GM08714 (cell line): ENCODE data around the gene LEKR1.
"Not testable (repeated sequence)": the region's sequence is repeated elsewhere in the genome, so short reads cannot be mapped to it uniquely, and the experiment has no call there.

Experiments
- H3K4me3 ChIP-seq: fragments of 200-500 bp; sonication (Bioruptor generic); 2 replicates; pipeline ENCODE4 v1.5.1; 2014; ENCODE audit warnings: mild to moderate bottlenecking, low read length, inconsistent platforms
- ZNF274 ChIP-seq: IDR thresholded peaks from 2 replicates; pipeline ENCODE4 v1.6.1; 2012; ENCODE audit warnings: mild to moderate bottlenecking, low read depth, low read length

The LEKR1 gene

DNA sequence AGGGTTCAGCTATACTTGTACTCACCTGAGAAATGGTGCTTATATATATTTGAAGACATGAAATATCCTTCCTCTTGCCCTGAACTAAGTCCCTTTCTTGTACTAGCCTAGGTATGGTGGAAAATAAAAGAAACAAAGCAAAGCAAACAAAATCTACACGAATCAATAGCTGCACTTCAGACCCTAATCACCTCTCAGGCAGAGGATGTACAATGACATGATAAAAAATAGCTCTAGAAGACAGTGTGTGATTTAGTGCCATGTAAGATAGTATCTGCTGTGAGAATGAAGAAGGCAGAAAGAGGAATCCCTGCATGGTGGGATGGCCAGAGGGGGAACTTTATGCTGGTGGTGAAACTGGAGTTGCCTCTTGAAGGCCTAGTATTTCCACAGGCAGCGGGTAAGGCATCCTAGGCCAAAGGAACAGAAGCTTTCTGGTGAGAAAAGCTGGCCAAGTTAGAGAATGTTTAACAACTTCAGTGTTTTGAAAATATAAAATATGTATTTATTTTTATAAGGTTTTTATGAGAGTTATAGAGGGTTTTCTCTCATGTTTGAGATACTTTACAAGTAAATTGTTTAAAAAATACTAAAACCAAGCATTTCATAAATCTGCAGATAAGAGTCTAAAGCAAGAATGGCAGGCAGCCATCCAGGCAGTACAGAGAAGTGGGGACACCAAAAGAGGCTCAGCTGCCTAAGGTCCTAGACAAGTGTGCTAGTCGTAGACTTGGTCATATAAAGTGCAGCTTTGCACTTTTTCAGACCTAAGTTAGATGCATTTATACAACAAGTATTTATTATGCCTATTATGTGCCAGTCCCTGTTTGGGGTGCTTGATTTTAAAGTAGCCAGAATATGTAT lies 14.9 kb downstream of the LEKR1 start:
- no peak overlapping the region for H3K4me3 ChIP-seq
- no peak for TF ChIP-seq ZNF274

DNA sequence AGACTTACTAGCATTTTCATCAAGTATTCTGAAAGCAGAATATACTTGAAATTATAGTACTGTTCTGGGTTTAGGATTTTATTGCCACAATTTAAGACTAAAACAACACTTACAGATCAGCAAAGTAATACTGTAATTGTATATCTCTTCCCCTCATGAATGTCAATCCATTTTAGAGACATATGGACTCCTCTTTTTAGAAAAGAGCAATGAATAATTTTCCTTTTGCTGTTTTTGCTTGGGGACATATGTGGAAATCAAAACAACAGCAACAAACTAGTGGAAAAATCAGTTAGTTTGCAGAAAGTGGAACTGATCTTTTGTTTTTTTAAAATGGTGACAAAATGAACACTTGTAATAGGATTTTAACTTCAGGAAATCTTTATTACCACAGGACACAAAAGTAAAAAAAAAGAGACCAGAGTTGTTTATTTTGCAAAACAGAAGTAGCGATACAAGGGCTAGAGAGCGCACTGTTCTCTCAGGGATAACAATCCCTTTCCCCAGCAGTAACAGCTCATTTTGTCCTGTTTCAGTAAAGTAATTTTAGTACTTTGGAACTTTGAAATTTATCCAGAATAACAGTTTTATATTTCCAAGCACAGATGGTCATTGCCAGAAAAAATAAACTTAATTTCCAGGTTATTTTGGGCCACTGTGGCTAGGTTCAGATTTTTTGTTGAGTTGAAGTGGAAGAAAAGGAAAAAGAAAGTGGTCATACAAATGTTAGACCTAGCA lies 17.1 kb downstream of the LEKR1 start:
- TF ChIP-seq ZNF274, result no peak
- no peak overlapping the region for H3K4me3 ChIP-seq

DNA sequence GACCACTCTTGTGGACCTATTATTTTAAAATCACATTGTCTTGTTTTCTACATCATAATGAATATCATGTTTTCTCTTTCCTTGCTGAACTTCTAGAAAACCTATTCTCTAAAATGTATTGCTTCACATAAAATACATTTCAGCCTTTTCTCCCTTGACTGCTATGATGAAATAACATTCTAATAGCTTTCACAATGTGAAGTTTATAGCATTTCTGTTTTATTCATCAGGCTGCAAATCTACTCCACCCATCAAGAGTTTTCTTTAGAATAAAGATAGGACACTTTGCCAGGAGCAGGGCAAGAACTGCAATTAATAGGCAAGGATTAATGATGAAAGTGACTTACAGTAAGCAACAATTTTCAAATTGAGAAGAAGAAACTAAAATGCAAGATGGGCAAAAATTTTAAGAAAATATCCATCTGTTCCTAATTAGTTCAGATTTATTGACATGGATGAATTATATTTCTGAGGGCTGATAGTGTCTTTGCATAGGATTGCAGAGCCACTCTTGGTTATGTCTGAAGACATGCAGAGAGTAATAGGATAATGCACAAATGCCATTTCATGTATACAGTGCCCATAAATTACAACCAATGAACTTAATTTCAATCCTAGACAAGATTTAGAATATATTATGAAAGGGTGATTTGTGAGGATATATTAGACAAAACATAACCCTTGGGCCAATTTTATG lies 21.7 kb downstream of the LEKR1 start:
- H3K4me3 ChIP-seq, result no peak overlapping the region

DNA sequence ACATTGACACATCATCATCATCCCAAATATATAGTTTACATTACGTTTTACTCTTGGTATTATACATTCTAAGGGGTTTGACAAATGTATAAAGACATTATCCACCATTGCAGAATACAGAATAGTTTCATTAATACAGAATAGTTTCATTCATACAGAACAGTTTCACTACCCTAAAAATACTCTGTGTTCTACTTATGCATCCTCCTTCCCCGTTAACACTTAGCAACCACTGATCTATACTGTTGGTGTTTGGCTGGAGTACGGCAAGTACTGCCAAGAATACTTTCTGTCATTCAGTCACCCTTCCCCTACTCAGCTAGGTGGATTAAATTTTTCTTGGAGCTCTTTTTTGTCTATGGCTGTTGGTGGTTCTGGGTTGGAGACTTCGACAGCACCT lies 33.4 kb downstream of the LEKR1 start:
- TF ChIP-seq ZNF274, result no peak
- H3K4me3 ChIP-seq, result no peak overlapping the region

More for the DNA sequence above, 21.7 kb downstream of the LEKR1 start:
- no peak for TF ChIP-seq ZNF274

DNA sequence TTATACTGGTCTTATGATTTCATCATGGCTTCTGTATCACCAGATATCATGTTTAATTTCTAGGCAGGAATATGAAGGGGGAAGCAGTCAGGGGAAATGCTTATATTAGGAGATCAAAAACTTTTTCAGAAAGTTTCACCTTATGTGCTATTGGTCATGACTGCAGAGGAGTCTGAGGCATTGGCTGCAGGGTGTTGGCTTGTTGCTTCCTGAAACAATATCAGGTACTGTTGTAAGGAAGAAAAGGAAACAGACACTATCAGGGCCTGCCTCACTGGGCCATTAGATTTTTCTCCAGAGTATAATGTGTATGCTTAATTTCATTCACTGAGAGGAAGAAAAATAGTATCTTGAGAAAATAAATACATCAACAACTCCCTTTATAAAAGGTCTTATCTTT lies 34.7 kb downstream of the LEKR1 start:
- H3K4me3 ChIP-seq, result no peak overlapping the region
- TF ChIP-seq ZNF274, result no peak

DNA sequence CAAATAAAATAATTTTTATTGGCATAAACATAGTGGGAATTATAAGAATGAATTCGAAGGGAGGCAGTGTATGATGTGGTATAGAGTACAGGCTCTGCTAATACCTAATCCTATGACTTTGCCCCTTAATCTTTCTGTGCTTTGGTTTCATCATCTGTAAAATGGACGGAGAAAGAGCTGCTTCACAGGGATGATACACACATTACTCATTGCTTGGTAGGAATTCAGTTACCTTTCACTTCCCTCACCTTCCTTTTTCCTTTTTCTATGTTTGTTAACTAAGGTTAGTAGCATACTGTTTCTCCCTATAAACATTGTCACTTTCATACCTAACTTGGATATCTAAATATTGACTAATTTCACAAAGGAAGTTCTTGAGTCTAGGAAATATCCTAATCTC lies 36.2 kb downstream of the LEKR1 start:
- TF ChIP-seq ZNF274, result no peak
- no peak overlapping the region for H3K4me3 ChIP-seq

DNA sequence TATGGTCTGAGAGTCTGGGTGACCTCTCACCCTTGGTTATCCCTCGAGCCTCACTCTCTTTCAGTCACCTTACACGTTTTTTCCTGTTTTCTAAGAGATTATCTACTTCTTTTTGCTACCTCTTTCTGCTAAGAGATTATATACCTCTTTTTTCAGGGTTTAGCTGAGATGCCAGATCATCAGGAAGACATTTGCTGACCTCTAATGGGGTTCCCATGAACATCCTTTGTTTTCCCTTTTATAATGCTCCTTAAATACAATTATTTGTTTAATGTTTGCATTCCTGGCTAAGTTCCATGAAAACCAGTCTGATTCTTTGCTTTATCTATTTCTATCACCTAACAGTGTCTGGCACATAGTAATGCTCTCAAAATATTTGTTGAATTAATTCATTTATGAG lies 39.6 kb downstream of the LEKR1 start:
- TF ChIP-seq ZNF274, result no peak
- H3K4me3 ChIP-seq, result no peak overlapping the region

DNA sequence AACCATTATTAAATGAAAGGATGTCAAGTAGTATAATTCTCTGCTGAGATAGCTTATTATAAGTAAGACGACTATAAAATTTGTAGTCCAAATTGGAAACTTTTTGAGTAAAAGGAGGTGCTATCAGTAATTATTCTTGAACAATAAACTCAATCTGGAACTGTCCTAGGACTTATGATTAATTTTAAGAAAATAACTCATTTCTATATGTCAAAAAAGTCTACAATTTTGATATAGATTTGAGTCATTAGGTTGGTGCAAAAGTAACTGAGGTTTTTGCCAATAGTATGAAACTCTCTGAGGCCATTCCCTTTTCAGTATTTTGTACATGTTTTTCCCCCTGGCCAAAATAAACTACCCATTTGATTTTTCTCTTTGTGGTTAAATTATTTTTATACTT lies 41.0 kb downstream of the LEKR1 start:
- H3K4me3 ChIP-seq, result no peak overlapping the region
- TF ChIP-seq ZNF274, result no peak

DNA sequence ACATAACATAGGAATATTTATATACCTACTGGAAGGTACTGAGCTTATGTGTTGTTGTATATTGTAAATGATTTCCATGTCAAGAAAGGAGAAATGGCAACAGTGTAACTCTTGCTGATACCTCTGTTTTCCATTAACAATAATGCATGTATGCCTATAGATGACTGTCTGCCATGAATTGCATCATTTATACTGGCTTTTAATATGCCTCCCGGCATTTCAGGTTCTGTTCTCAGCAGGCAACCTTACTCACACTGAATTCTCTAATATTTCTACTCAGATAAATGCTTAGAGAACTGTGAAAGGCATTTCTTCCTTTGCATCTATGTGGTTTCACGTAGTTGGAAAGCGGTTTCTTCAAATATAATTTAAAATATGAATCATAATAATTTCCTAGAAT lies 41.8 kb downstream of the LEKR1 start:
- H3K4me3 ChIP-seq, result no peak overlapping the region
- TF ChIP-seq ZNF274, result no peak

DNA sequence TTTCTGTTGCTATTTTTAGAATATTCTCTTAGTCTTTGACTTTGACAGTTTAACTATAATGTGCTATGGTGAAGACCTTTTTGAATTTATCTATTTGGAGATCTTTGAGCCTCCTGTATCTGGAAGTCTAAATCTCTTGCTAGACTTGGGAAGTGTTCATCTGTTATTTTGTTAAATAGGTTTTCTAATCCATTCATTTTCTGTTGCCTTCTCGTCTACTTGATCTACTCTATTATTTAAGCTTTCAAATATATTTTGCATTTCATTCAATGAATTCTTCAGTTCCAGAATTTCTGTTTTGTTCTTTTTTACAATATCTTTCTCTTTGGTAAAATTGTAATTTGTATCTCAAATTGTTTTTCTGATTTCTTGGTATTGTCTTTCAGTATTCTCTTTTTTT lies 47.8 kb downstream of the LEKR1 start:
- TF ChIP-seq ZNF274, result no peak
- no peak overlapping the region for H3K4me3 ChIP-seq

DNA sequence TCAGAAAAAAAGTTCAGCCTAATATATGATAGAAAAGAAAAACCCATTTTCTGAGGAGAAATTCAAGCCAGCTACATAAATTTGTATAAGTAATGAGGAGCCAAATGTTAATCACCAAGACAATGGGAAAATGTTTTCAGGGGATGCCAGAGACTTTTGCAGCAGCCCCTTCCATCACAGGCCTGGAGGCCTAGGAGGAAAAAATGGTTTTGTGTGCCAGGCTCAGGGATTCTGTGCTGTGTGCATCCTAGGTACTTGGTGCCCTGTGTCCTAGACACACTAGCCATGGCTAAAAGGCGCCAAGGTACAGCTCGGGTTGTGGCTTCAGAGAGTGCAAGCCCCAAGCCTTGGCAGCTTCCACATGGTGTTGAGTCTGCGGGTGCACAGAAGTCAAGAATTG lies 53.3 kb downstream of the LEKR1 start:
- H3K4me3 ChIP-seq, result not testable (repeated sequence)

DNA sequence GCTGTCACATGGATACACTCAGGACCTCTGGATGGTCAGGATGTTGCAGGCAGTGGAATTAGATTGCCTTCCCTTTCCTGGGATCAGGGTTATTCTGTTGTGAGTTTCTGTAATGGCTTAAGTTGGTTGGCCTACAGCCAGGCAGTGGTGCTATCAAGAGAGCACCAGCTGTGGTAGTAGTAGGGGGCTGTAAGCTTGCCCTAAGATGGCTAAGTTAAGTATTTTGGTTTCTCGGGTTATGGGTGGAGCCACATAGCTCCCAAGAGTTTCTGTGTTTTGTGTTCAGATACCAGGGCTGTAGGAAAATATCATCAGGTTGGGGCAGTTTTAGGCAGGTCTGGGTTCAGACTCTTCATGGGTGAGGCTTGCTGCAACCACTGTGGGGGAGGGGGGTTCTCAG lies 59.6 kb downstream of the LEKR1 start:
- H3K4me3 ChIP-seq, result no peak overlapping the region
- no peak for TF ChIP-seq ZNF274

DNA sequence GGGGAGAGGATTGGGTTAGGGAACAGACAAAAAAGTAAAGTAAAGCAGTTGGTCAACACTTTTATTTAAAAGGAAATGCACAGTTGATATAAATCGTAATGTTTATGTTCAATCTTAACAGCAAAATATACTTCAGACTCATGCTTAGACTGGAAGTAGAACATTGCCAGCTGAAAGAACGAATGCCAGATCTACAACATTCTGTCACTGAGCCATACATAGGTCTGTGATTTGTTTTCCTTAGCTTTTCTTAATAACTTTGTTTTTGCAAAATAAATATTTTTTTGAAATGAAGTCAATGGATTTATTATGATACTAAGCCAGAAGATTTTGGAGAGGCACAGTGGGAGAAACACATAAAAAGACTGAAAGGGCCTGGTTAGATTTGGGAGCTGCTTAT lies 62.0 kb downstream of the LEKR1 start:
- H3K4me3 ChIP-seq, result no peak overlapping the region
- no peak for TF ChIP-seq ZNF274

DNA sequence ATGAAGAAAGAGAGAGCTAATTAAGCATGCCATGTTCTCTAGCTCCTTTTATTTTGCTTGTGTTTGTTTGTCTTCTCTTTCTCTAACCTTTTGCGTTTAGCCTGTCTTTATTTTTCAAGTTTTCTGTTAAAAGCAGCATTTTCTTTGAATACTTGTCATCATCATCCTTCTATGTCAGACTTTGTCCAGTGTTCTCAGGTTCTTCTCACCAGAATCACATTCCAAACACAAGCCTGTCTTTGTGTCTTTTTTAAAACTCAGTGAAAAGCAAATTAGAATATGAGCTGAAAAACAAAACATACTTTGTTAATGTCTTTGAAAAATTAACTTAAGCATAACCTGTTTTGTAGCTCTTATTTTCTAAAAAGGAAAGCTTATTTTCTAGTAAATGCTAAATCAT lies 62.4 kb downstream of the LEKR1 start:
- no peak overlapping the region for H3K4me3 ChIP-seq
- no peak for TF ChIP-seq ZNF274

DNA sequence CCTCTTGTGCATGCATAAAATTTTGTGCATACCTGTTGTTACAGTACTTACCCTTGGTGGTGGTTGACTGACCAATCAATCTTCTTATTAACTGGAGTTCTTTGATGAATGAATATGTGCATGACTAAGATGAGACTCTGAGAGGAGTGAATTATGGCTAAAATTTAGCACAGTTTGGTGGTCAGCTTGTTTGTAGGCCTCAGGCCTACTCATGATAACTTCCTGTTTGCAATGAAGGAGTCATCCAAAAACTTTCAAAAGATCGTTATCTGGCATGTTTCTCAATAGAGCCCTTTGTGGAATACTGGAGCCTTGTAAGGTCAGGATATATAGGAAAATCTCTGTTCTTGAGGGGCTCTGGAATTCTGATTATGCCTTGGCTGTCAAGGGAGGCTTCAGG lies 66.5 kb downstream of the LEKR1 start:
- H3K4me3 ChIP-seq, result no peak overlapping the region
- TF ChIP-seq ZNF274, result no peak

DNA sequence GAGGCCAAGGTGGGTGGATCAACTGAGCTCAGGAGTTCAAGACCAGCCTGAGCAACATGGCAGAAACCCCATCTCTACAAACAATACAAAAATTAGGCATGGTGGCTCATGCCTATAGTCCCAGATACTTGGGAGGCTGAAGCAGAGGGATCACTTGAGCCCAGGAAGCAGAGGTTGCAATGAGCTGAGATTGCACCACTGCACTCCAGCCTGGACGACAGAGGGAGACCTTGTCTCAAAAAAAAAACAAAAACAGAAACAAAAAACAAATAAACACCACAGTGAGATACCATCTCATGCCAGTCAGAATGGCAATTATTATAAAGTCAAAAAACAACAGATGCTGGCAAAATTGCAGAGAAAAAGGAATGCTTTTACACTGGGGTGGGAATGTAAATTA lies 69.2 kb downstream of the LEKR1 start:
- H3K4me3 ChIP-seq, result not testable (repeated sequence)

DNA sequence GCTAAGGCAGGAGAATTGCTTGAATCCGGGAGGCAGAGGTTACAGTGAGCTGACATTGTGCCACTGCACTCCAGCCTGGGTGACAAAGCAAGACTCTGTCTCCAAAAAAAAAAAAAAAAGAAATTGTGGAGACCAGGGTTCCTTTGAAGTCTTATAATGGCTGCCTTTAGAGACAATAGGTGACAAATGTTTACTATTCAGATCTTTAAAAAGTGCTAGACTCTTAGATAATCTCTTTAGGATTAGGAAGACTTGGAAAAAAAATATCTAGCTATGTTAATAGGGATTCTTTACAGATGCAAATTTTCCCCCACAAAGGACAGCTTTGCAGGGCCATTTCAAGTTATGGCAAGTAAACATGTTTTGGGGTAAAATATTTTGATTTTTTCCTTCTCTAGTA lies 71.7 kb downstream of the LEKR1 start:
- not testable (repeated sequence) for H3K4me3 ChIP-seq
